ENCODE measurements around the gene PSMC4. TPM values are rescaled to one million over a fixed set of nuclear protein-coding genes. Genes with fewer than 3 reads are reported as not detected.

Gene PSMC4
- total and polyA plus RNA-seq, 12 donors = 64.1 to 111 (median 80.4) TPM

- 93 to 94% methylated on average over 7 of the region's 7 CpGs for WGBS, 2 donors
- H3K4me3 ChIP-seq = no peak overlapping the region
- intact Hi-C loops (cut with DNase I) = no loop called here
- TF ChIP-seq CTCF (IDR thresholded peaks at IDR 0.05) = no peak
- DNase-seq (no peak), ATAC-seq (no peak)
- H3K4me1 ChIP-seq = peaks cover 0 to 55% (median 0%) of the 10 kb centered on the region in 9 donors
- H3K27ac ChIP-seq = peak overlapping the region in 1 of 10 donors; percentile 29
- H3K9me3 ChIP-seq = peaks cover 0 to 26% (median 10%) of the 10 kb centered on the region in 11 donors
- peaks cover 0 to 65% (median 6%) of the 10 kb centered on the region in 7 donors for H3K27me3 ChIP-seq
- no peaks in the 10 kb centered on the region for H3K36me3 ChIP-seq
Measured at GRCh38 chr19:39943586-39943985, 27.4 kb upstream of the PSMC4 start.

GRCh38 chr19:39946532-39946931 lies 24.4 kb upstream of the PSMC4 start:
- no peaks in the 10 kb centered on the region for H3K36me3 ChIP-seq
- TF ChIP-seq CTCF (IDR thresholded peaks at IDR 0.05) = no peak
- H3K27me3 ChIP-seq = peaks cover 0 to 77% (median 6%) of the 10 kb centered on the region in 7 donors
- H3K9me3 ChIP-seq = peaks cover 0 to under 1% (median 0%) of the 10 kb centered on the region in 11 donors
- no peak overlapping the region for H3K27ac ChIP-seq
- 77 to 87% methylated on average over 4 of the region's 4 CpGs for WGBS, 2 donors
- DNase-seq (no peak), ATAC-seq (no peak)
- H3K4me1 ChIP-seq = peaks cover 0 to 35% (median 0%) of the 10 kb centered on the region in 9 donors
- intact Hi-C loops (cut with DNase I) = no loop called here
- no peak overlapping the region for H3K4me3 ChIP-seq

GRCh38 chr19:39949026-39949747 lies 21.8 kb upstream of the PSMC4 start:
- Histone ChIP-seq H3K36me3 (no peaks in the 10 kb centered on the region), H3K4me3 (no peak overlapping the region), H3K9me3 (no peaks in the 10 kb centered on the region), H3K27me3 (peaks cover 0 to 83% (median 6%) of the 10 kb centered on the region in 7 donors), H3K4me1 (peaks cover 0 to 34% (median 0%) of the 10 kb centered on the region in 9 donors), H3K27ac (no peak overlapping the region)
- no peak for ATAC-seq
- 63 to 71% methylated on average over 2 of the region's 2 CpGs for whole genome bisulfite sequencing, 2 donors
- TF ChIP-seq CTCF (IDR thresholded peaks at IDR 0.05) = no peak
- intact Hi-C loops (cut with DNase I) = no loop called here
- no peak for DNase-seq

- no peak for DNase-seq
- H3K4me3 ChIP-seq = no peak overlapping the region
- intact Hi-C loops (cut with DNase I) = no loop called here
Measured at GRCh38 chr19:39951065-39951650, 19.8 kb upstream of the PSMC4 start.

More at GRCh38 chr19:39951065-39951650, 19.8 kb upstream of the PSMC4 start:
- no peaks in the 10 kb centered on the region for H3K9me3 ChIP-seq
- WGBS, 2 donors = 92% methylated on average over 2 of the region's 2 CpGs
- H3K27me3 ChIP-seq = peaks cover 0 to 84% (median 3%) of the 10 kb centered on the region in 7 donors
- no peak overlapping the region for H3K27ac ChIP-seq
- no peak for TF ChIP-seq CTCF (IDR thresholded peaks at IDR 0.05)
- ATAC-seq = no peak
- H3K36me3 ChIP-seq = no peaks in the 10 kb centered on the region
- H3K4me1 ChIP-seq = peaks cover 0 to 24% (median 0%) of the 10 kb centered on the region in 9 donors

Data from heart right ventricle (tissue), 16 donors.